Fibroblast of lung (primary cell): Measurements from ENCODE around the gene PEX14.

ENCODE experiments used
- CTCF ChIP-seq, 2 donors: IDR thresholded peaks in 1 of 2; conservative IDR thresholded peaks in 1 of 2; 1 replicate in 1 of 2; 2 replicates in 1 of 2; pipeline ENCODE4 v1.5.1; 2011 to 2012; ENCODE audit warnings: low read length in 2 of 2, control low read depth in 1 of 2, inconsistent platforms in 1 of 2, low read depth in 1 of 2, mild to moderate bottlenecking in 1 of 2
- EZH2 ChIP-seq: IDR thresholded peaks from 2 replicates; pipeline ENCODE4 v1.5.1; 2012; ENCODE audit warnings: low read length, control low read depth, mild to moderate bottlenecking; ENCODE audit errors: missing control alignments

GRCh38 chr1:10471411-10472219 is 3.1 kb upstream of the PEX14 start:
- no peak for TF ChIP-seq CTCF (conservative IDR thresholded peaks at IDR 0.05 in 1 of 2, IDR thresholded peaks at IDR 0.05 in 1 of 2; ENCODE audit: low read depth in 1 of 2, low read length in 2 of 2)
- TF ChIP-seq EZH2, result no peak
